ENCODE results near the gene CLDN4. TPM values are rescaled to one million over a fixed set of nuclear protein-coding genes. Genes with fewer than 3 reads are reported as not detected.
"Not testable (repeated sequence)": the region's sequence is repeated elsewhere in the genome, so short reads cannot be mapped to it uniquely, and the experiment has no call there.

Gene CLDN4
- total and polyA plus RNA-seq, 2 donors (not counting 3 experiments of a cell fraction or from before 2014, with no cell fraction given): 0.13 to 0.15 TPM

GRCh38 chr7:73834626-73835191 lies 3.9 kb downstream of the CLDN4 start:
- Histone ChIP-seq H3K4me3 (replicated peaks in 1 of 3; ENCODE audit: insufficient read depth in 1 of 3, low read depth in 1 of 3, low read length in 3 of 3) (no peak overlapping the region), H3K27me3 (ENCODE audit: control insufficient read depth in 2 of 2, insufficient read depth in 2 of 2, low read length in 2 of 2) (no peaks in the 10 kb centered on the region), H3K36me3 (ENCODE audit: control insufficient read depth in 2 of 2, extremely low read depth in 1 of 2, insufficient read depth in 2 of 2, low read length in 2 of 2) (no peaks in the 10 kb centered on the region), H4K20me1 (replicated peaks; ENCODE audit: control insufficient read depth, extremely low read depth, insufficient read depth, low read length) (no peaks in the 10 kb centered on the region), H2AFZ (ENCODE audit: low read depth, low read length) (no peak overlapping the region), H3K79me2 (ENCODE audit: control insufficient read depth, insufficient read depth, low read length) (no peaks in the 10 kb centered on the region), H3K9ac (replicated peaks; ENCODE audit: extremely low read depth, insufficient read depth, low read length) (no peak overlapping the region), H3K9me3 (replicated peaks; ENCODE audit: control insufficient read depth, insufficient read depth, low read length) (no peaks in the 10 kb centered on the region), H3K4me1 (ENCODE audit: control insufficient read depth, extremely low read depth, insufficient read depth, low read length) (no peaks in the 10 kb centered on the region), H3K27ac (ENCODE audit: insufficient read depth, low read depth, low read length) (no peak overlapping the region), H3K9me1 (replicated peaks; ENCODE audit: control insufficient read depth, extremely low read depth, insufficient read depth, low read length) (no peaks in the 10 kb centered on the region), H3K4me2 (ENCODE audit: insufficient read depth, low read length) (no peak overlapping the region)
- no TSS peak for BruUV-seq (replicated peaks)
- TF ChIP-seq EZH2 (IDR thresholded peaks at IDR 0.05; ENCODE audit: borderline replicate concordance, low read depth, low read length, severe bottlenecking) (no peak), FOS (IDR thresholded peaks at IDR 0.05; ENCODE audit: borderline replicate concordance, insufficient read depth, low read length) (no peak), POLR2A (IDR thresholded peaks at IDR 0.05; ENCODE audit: low read depth, low read length) (no peak), JUN (IDR thresholded peaks at IDR 0.05; ENCODE audit: borderline replicate concordance, insufficient read depth, insufficient read length, low read depth) (no peak), MYC (IDR thresholded peaks at IDR 0.05; ENCODE audit: low read depth, low read length) (no peak)
- ChIA-PET CTCF (interaction anchor here (0.5 to 3.1 kb wide), 4 partner anchors 15 to 100 kb away, joined by 3 to 15 read pairs (median 8); no protein-coding TSS in a partner anchor), POLR2A (interaction anchor here (1.1 kb wide), 1 partner anchor 8 kb away, joined by 7 read pairs; the partner anchor contains the start of gene METTL27)
- intact Hi-C loops (cut with micrococcal nuclease): no loop called here
- dilution Hi-C loops (cut with MboI; ENCODE audit: extremely low pct_ligation_motif_present, low sequenced_read_pairs): no loop called here
- no peak for DNase-seq (ENCODE audit: low read depth, low spot score)
- no peak for FAIRE-seq

- H3K27me3 ChIP-seq (ENCODE audit: control insufficient read depth in 2 of 2, insufficient read depth in 2 of 2, low read length in 2 of 2); POLR2A ChIA-PET; H3K9me3 ChIP-seq (replicated peaks; ENCODE audit: control insufficient read depth, insufficient read depth, low read length); H3K9me1 ChIP-seq (replicated peaks; ENCODE audit: control insufficient read depth, extremely low read depth, insufficient read depth, low read length); H3K36me3 ChIP-seq (ENCODE audit: control insufficient read depth in 2 of 2, extremely low read depth in 1 of 2, insufficient read depth in 2 of 2, low read length in 2 of 2); intact Hi-C loops (cut with micrococcal nuclease); H3K79me2 ChIP-seq (ENCODE audit: control insufficient read depth, insufficient read depth, low read length); H3K4me1 ChIP-seq (ENCODE audit: control insufficient read depth, extremely low read depth, insufficient read depth, low read length); H3K9ac ChIP-seq (replicated peaks; ENCODE audit: extremely low read depth, insufficient read depth, low read length); H3K27ac ChIP-seq (ENCODE audit: insufficient read depth, low read depth, low read length); H3K4me3 ChIP-seq (replicated peaks in 1 of 3; ENCODE audit: insufficient read depth in 1 of 3, low read depth in 1 of 3, low read length in 3 of 3); FAIRE-seq; BruUV-seq (replicated peaks); H3K4me2 ChIP-seq (ENCODE audit: insufficient read depth, low read length); H2AFZ ChIP-seq (ENCODE audit: low read depth, low read length); DNase-seq (ENCODE audit: low read depth, low spot score); dilution Hi-C loops (cut with MboI; ENCODE audit: extremely low pct_ligation_motif_present, low sequenced_read_pairs); H4K20me1 ChIP-seq (replicated peaks; ENCODE audit: control insufficient read depth, extremely low read depth, insufficient read depth, low read length): not testable (repeated sequence)
- CTCF ChIA-PET: interaction anchor here (0.6 to 1.8 kb wide), 3 partner anchors 10 to 160 kb away, joined by 3 to 5 read pairs (median 3); no protein-coding TSS in a partner anchor
These were observed 6.4 kb downstream of the CLDN4 start for GRCh38 chr7:73837167-73837566.
